ENCODE measurements around the gene NID1.

Gene NID1

GRCh38 chr1:236025836-236026235, 39.1 kb downstream of the NID1 start:
- Histone ChIP-seq H3K36me3 (ENCODE audit: insufficient read depth) (no peaks in the 10 kb centered on the region), H3K4me1 (ENCODE audit: low read depth, poor library complexity, severe bottlenecking) (no peaks in the 10 kb centered on the region)

GRCh38 chr1:236024641-236025040, 40.2 kb downstream of the NID1 start:
- no peaks in the 10 kb centered on the region for H3K79me2 ChIP-seq (ENCODE audit: insufficient read depth, low read depth)
- no peak for TF ChIP-seq CTCF (conservative IDR thresholded peaks at IDR 0.05; ENCODE audit: low read depth, low read length)
- H3K27ac ChIP-seq = no peak overlapping the region
- no peaks in the 10 kb centered on the region for H3K27me3 ChIP-seq (ENCODE audit: insufficient read depth, low read depth)
- no peak overlapping the region for H2AFZ ChIP-seq (ENCODE audit: low read depth)
- H3K36me3 ChIP-seq (ENCODE audit: insufficient read depth) = no peaks in the 10 kb centered on the region
- no peak overlapping the region for H3K4me3 ChIP-seq (IDR thresholded peaks at IDR 0.05; ENCODE audit: insufficient read depth, low read depth, low read length)
- no peak overlapping the region for H3K9ac ChIP-seq
- H3K4me1 ChIP-seq (ENCODE audit: low read depth, poor library complexity, severe bottlenecking) = no peaks in the 10 kb centered on the region
- H3K4me2 ChIP-seq = no peak overlapping the region
- H4K20me1 ChIP-seq (ENCODE audit: insufficient read depth) = no peaks in the 10 kb centered on the region

More at GRCh38 chr1:236025836-236026235, 39.1 kb downstream of the NID1 start:
- no peak overlapping the region for H3K4me2 ChIP-seq
- no peaks in the 10 kb centered on the region for H3K27me3 ChIP-seq (ENCODE audit: insufficient read depth, low read depth)
- H3K4me3 ChIP-seq (IDR thresholded peaks at IDR 0.05; ENCODE audit: insufficient read depth, low read depth, low read length) = no peak overlapping the region
- TF ChIP-seq CTCF (conservative IDR thresholded peaks at IDR 0.05; ENCODE audit: low read depth, low read length) = no peak
- no peaks in the 10 kb centered on the region for H3K79me2 ChIP-seq (ENCODE audit: insufficient read depth, low read depth)
- no peak overlapping the region for H3K9ac ChIP-seq
- H2AFZ ChIP-seq (ENCODE audit: low read depth) = no peak overlapping the region
- H4K20me1 ChIP-seq (ENCODE audit: insufficient read depth) = no peaks in the 10 kb centered on the region
- H3K27ac ChIP-seq = no peak overlapping the region

GRCh38 chr1:236023926-236024565, 40.8 kb downstream of the NID1 start:
- H3K9ac ChIP-seq = no peak overlapping the region
- H3K36me3 ChIP-seq (ENCODE audit: insufficient read depth) = no peaks in the 10 kb centered on the region
- H3K27me3 ChIP-seq (ENCODE audit: insufficient read depth, low read depth) = no peaks in the 10 kb centered on the region
- H3K4me3 ChIP-seq (IDR thresholded peaks at IDR 0.05; ENCODE audit: insufficient read depth, low read depth, low read length) = no peak overlapping the region
- no peak for TF ChIP-seq CTCF (conservative IDR thresholded peaks at IDR 0.05; ENCODE audit: low read depth, low read length)
- H3K27ac ChIP-seq = no peak overlapping the region
- no peaks in the 10 kb centered on the region for H4K20me1 ChIP-seq (ENCODE audit: insufficient read depth)
- H3K79me2 ChIP-seq (ENCODE audit: insufficient read depth, low read depth) = no peaks in the 10 kb centered on the region
- no peak overlapping the region for H3K4me2 ChIP-seq
- no peak overlapping the region for H2AFZ ChIP-seq (ENCODE audit: low read depth)
- no peaks in the 10 kb centered on the region for H3K4me1 ChIP-seq (ENCODE audit: low read depth, poor library complexity, severe bottlenecking)

GRCh38 chr1:236021424-236022135, 43.3 kb downstream of the NID1 start:
- H3K9ac ChIP-seq = no peak overlapping the region
- no peak for TF ChIP-seq CTCF (conservative IDR thresholded peaks at IDR 0.05; ENCODE audit: low read depth, low read length)
- no peak overlapping the region for H3K4me2 ChIP-seq

More at GRCh38 chr1:236021424-236022135, 43.3 kb downstream of the NID1 start:
- Histone ChIP-seq H3K27ac (no peak overlapping the region), H4K20me1 (ENCODE audit: insufficient read depth) (no peaks in the 10 kb centered on the region), H3K36me3 (ENCODE audit: insufficient read depth) (no peaks in the 10 kb centered on the region), H3K4me1 (ENCODE audit: low read depth, poor library complexity, severe bottlenecking) (no peaks in the 10 kb centered on the region), H3K79me2 (ENCODE audit: insufficient read depth, low read depth) (no peaks in the 10 kb centered on the region), H3K27me3 (ENCODE audit: insufficient read depth, low read depth) (no peaks in the 10 kb centered on the region), H2AFZ (ENCODE audit: low read depth) (no peak overlapping the region), H3K4me3 (IDR thresholded peaks at IDR 0.05; ENCODE audit: insufficient read depth, low read depth, low read length) (no peak overlapping the region)
